HG03108 (cell line): Measurements from ENCODE around the gene MEIOC.

ENCODE experiments used
- ATAC-seq: cut with Tn5 transposase; IDR thresholded peaks from one replicate; pipeline ENCODE4 v1.9.1; 2021; ENCODE audit warnings: moderate library complexity; ENCODE audit not compliant: unreplicated experiment

The MEIOC gene

GRCh38 chr17:44707755-44708400 is 51.6 kb downstream of the MEIOC start:
- ATAC-seq: no peak

GRCh38 chr17:44708401-44709263 is 52.4 kb downstream of the MEIOC start, which contains the start of gene DBF4B:
TSS of gene DBF4B (plus strand) at chr17:44708665. CDS start at chr17:44708821, 156 bp downstream.
- peak; percentile 67 for ATAC-seq

- ATAC-seq: no peak
Measured at GRCh38 chr17:44719444-44719843, 63.2 kb downstream of the MEIOC start.

- no peak for ATAC-seq
Measured at GRCh38 chr17:44722254-44722653, 66.0 kb downstream of the MEIOC start.
